Activated CD4-positive, alpha-beta T cell treated with anti-CD3 and anti-CD28 coated beads, Interleukin-2, amount 10 ng/mL, durations not matched to agents 7 days and 5 days (primary cell): Measurements from ENCODE around the gene NOTUM. TPM values are rescaled to one million over a fixed set of nuclear protein-coding genes. Genes with fewer than 3 reads are reported as not detected.

Source experiments
- CTCF ChIA-PET: fragments of 350-600 bp; sonication (Branson Sonifier 250); formaldehyde crosslinking; loops from one replicate; lab custom pipeline; 2021; ENCODE audit warnings: antibody characterized with exemption; lab: Charles Lee
- POLR2A ChIA-PET: fragments of 350-600 bp; sonication (Branson Sonifier 250); formaldehyde crosslinking; loops from one replicate; lab custom pipeline; 2021; ENCODE audit warnings: antibody characterized with exemption; lab: Charles Lee
- DNase-seq: peaks from one replicate; pipeline ENCODE4 v3.0.0-alpha.2; 2020
- H3K27ac Mint-ChIP-seq: one replicate; pipeline ENCODE4 v1.8.0; 2021; ENCODE audit warnings: mild to moderate bottlenecking, moderate library complexity, mixed read lengths
- H3K27me3 Mint-ChIP-seq: one replicate; pipeline ENCODE4 v1.8.0; 2021; ENCODE audit warnings: mixed read lengths
- H3K36me3 Mint-ChIP-seq: one replicate; pipeline ENCODE4 v1.8.0; 2021; ENCODE audit warnings: low read depth, mixed read lengths
- H3K4me1 Mint-ChIP-seq: one replicate; pipeline ENCODE4 v1.8.0; 2021; ENCODE audit warnings: mixed read lengths
- H3K4me3 Mint-ChIP-seq: one replicate; pipeline ENCODE4 v1.8.0; 2021; ENCODE audit warnings: mild to moderate bottlenecking, moderate library complexity, mixed read lengths
- H3K9me3 Mint-ChIP-seq: one replicate; pipeline ENCODE4 v1.8.0; 2021; ENCODE audit warnings: mixed read lengths
- total RNA-seq, 2 experiments: library from RNA; stranded (reverse); gene quantifications; one replicate each; pipeline ENCODE4 v1.2.3, GENCODE V29; 2021

Gene NOTUM
- total RNA-seq, 2 experiments from 2014 or later, result 0.23 to 0.55 TPM

- ChIA-PET CTCF (interaction anchor here (1.0 to 2.4 kb wide), 4 partner anchors 10 to 97 kb away, joined by 3 to 6 read pairs (median 4); partner anchors contain the start of genes ASPSCR1 and DCXR), POLR2A (no interaction called here)
- Mint-ChIP-seq H3K36me3 (no peaks in the 10 kb centered on the region), H3K9me3 (no peaks in the 10 kb centered on the region), H3K27ac (no peak overlapping the region), H3K27me3 (peaks cover 29% of the 10 kb centered on the region), H3K4me3 (no peak overlapping the region), H3K4me1 (peaks cover 16% of the 10 kb centered on the region)
- no peak for DNase-seq
These were observed 5.6 kb upstream of the NOTUM start for GRCh38 chr17:81966343-81967243.

GRCh38 chr17:81964081-81964849, 3.3 kb upstream of the NOTUM start:
- ChIA-PET POLR2A (no interaction called here), CTCF (no interaction called here)
- Mint-ChIP-seq H3K36me3 (no peaks in the 10 kb centered on the region), H3K4me1 (peaks cover 16% of the 10 kb centered on the region), H3K27me3 (peaks cover 31% of the 10 kb centered on the region), H3K27ac (no peak overlapping the region), H3K9me3 (no peaks in the 10 kb centered on the region), H3K4me3 (no peak overlapping the region)
- DNase-seq, result no peak

- no peak overlapping the region for H3K27ac Mint-ChIP-seq
- ChIA-PET POLR2A (no interaction called here), CTCF (interaction anchor here (0.6 to 0.8 kb wide), 3 partner anchors 8 to 40 kb away, joined by 3 to 4 read pairs (median 4); no protein-coding TSS in a partner anchor)
- peaks cover 43% of the 10 kb centered on the region for H3K27me3 Mint-ChIP-seq
- no peaks in the 10 kb centered on the region for H3K9me3 Mint-ChIP-seq
- H3K4me3 Mint-ChIP-seq, result no peak overlapping the region
- peaks cover 7% of the 10 kb centered on the region for H3K4me1 Mint-ChIP-seq
- DNase-seq, result no peak
- no peaks in the 10 kb centered on the region for H3K36me3 Mint-ChIP-seq
These were observed 1.8 kb upstream of the NOTUM start for GRCh38 chr17:81962499-81963441.

GRCh38 chr17:81961521-81962498, 823 bp upstream of the NOTUM start:
- DNase-seq, result no peak
- Mint-ChIP-seq H3K4me1 (peaks cover 4% of the 10 kb centered on the region), H3K4me3 (no peak overlapping the region), H3K9me3 (no peaks in the 10 kb centered on the region), H3K36me3 (no peaks in the 10 kb centered on the region), H3K27me3 (peaks cover 43% of the 10 kb centered on the region), H3K27ac (no peak overlapping the region)
- POLR2A ChIA-PET, result no interaction called here
- CTCF ChIA-PET, result interaction anchor here (0.6 to 2.5 kb wide), 4 partner anchors 12 to 732 kb away, joined by 3 to 21 read pairs (median 12); partner anchors contain the start of gene PYCR1

- H3K27ac Mint-ChIP-seq, result no peak overlapping the region
- H3K4me1 Mint-ChIP-seq, result peaks cover 4% of the 10 kb centered on the region
- DNase-seq, result no peak
- CTCF ChIA-PET, result interaction anchor here (0.6 to 2.5 kb wide), 43 partner anchors 8 to 667 kb away, joined by 3 to 66 read pairs (median 5); partner anchors contain the start of genes CENPX, DCXR, GPS1 and LRRC45
- POLR2A ChIA-PET, result no interaction called here
- H3K9me3 Mint-ChIP-seq, result no peaks in the 10 kb centered on the region
- H3K4me3 Mint-ChIP-seq, result no peak overlapping the region
- peaks cover 43% of the 10 kb centered on the region for H3K27me3 Mint-ChIP-seq
- no peaks in the 10 kb centered on the region for H3K36me3 Mint-ChIP-seq
These were observed 643 bp downstream of the NOTUM start for GRCh38 chr17:81960130-81960958.

- POLR2A ChIA-PET, result interaction anchor here (0.6 kb wide), 1 partner anchor 63 kb away, joined by 3 read pairs; the partner anchor contains the start of genes CENPX and LRRC45
- no peaks in the 10 kb centered on the region for H3K9me3 Mint-ChIP-seq
- no peaks in the 10 kb centered on the region for H3K36me3 Mint-ChIP-seq
- no peak overlapping the region for H3K27ac Mint-ChIP-seq
- DNase-seq, result peak; percentile 78
- peaks cover 36% of the 10 kb centered on the region for H3K27me3 Mint-ChIP-seq
- H3K4me3 Mint-ChIP-seq, result no peak overlapping the region
- peaks cover 4% of the 10 kb centered on the region for H3K4me1 Mint-ChIP-seq
- CTCF ChIA-PET, result interaction anchor here (0.5 to 2.5 kb wide), 54 partner anchors 9 to 666 kb away, joined by 3 to 66 read pairs (median 4); partner anchors contain the start of genes CENPX, DCXR, GPS1 and LRRC45
These were observed 1.4 kb downstream of the NOTUM start for GRCh38 chr17:81959362-81960129.

GRCh38 chr17:81958633-81959342, 2.2 kb downstream of the NOTUM start:
- H3K4me3 Mint-ChIP-seq, result peak overlapping the region; percentile 41

GRCh38 chr17:81957691-81958432, 3.1 kb downstream of the NOTUM start:
- no peaks in the 10 kb centered on the region for H3K9me3 Mint-ChIP-seq
- no peak overlapping the region for H3K27ac Mint-ChIP-seq
- ChIA-PET CTCF (no interaction called here), POLR2A (no interaction called here)
- H3K4me3 Mint-ChIP-seq, result peak overlapping the region; percentile 27
- peaks cover 20% of the 10 kb centered on the region for H3K27me3 Mint-ChIP-seq
- no peaks in the 10 kb centered on the region for H3K36me3 Mint-ChIP-seq
- peaks cover 4% of the 10 kb centered on the region for H3K4me1 Mint-ChIP-seq
- no peak for DNase-seq

More at GRCh38 chr17:81958633-81959342, 2.2 kb downstream of the NOTUM start:
- DNase-seq, result no peak
- no peaks in the 10 kb centered on the region for H3K36me3 Mint-ChIP-seq
- ChIA-PET POLR2A (interaction anchor here (0.6 kb wide), 1 partner anchor 64 kb away, joined by 3 read pairs; the partner anchor contains the start of genes CENPX and LRRC45), CTCF (interaction anchor here (0.5 to 2.5 kb wide), 48 partner anchors 9 to 666 kb away, joined by 3 to 66 read pairs (median 4); partner anchors contain the start of genes CENPX, DCXR, GPS1 and LRRC45)
- H3K9me3 Mint-ChIP-seq, result no peaks in the 10 kb centered on the region
- H3K27ac Mint-ChIP-seq, result no peak overlapping the region
- H3K27me3 Mint-ChIP-seq, result peaks cover 29% of the 10 kb centered on the region
- peaks cover 4% of the 10 kb centered on the region for H3K4me1 Mint-ChIP-seq
